Mammary epithelial cell (primary cell): Measurements from ENCODE around the gene PGBD5.

Experiments used
- CTCF ChIP-seq, 2 donors: IDR thresholded peaks in 1 of 2; conservative IDR thresholded peaks in 1 of 2; 2 replicates each; pipeline ENCODE4 v1.5.1; 2011 to 2012; ENCODE audit warnings: inconsistent platforms in 2 of 2, low read length in 2 of 2, mild to moderate bottlenecking in 2 of 2, control low read depth in 1 of 2, low read depth in 1 of 2; ENCODE audit not compliant: insufficient read depth in 1 of 2; ENCODE audit errors: extremely low read depth in 1 of 2
- EZH2 ChIP-seq: IDR thresholded peaks from 2 replicates; pipeline ENCODE4 v1.6.1; 2012; ENCODE audit warnings: low read length, inconsistent platforms, borderline replicate concordance

- TF ChIP-seq CTCF (conservative IDR thresholded peaks at IDR 0.05 in 1 of 2, IDR thresholded peaks at IDR 0.05 in 1 of 2; ENCODE audit: extremely low read depth in 1 of 2, insufficient read depth in 1 of 2, low read depth in 1 of 2, low read length in 2 of 2) (no peak), EZH2 (no peak)
These were observed 39.6 kb upstream of the PGBD5 start for GRCh38 chr1:230465691-230466090.
